Type B pancreatic cell (in vitro differentiated cells): ENCODE measurements around the gene OTP. TPM values are rescaled to one million over a fixed set of nuclear protein-coding genes. Genes with fewer than 3 reads are reported as not detected.
"Not testable (repeated sequence)": the region's sequence is repeated elsewhere in the genome, so short reads cannot be mapped to it uniquely, and the experiment has no call there.

Experiments
- DNase-seq: peaks from one replicate; pipeline ENCODE4 v3.0.0; 2021; ENCODE audit warnings: mixed read lengths; ENCODE audit not compliant: unreplicated experiment; ENCODE audit errors: extremely low spot score
- H3K27ac Mint-ChIP-seq: 2 replicates; pipeline ENCODE4 v1.8.0; 2021; ENCODE audit warnings: mild to moderate bottlenecking, mixed read lengths
- H3K27me3 Mint-ChIP-seq: 2 replicates; pipeline ENCODE4 v1.8.0; 2021; ENCODE audit warnings: mixed read lengths
- H3K36me3 Mint-ChIP-seq: 2 replicates; pipeline ENCODE4 v1.8.0; 2021; ENCODE audit warnings: mixed read lengths
- H3K4me1 Mint-ChIP-seq: one replicate; pipeline ENCODE4 v1.8.0; 2021; ENCODE audit warnings: mixed read lengths; ENCODE audit not compliant: unreplicated experiment
- H3K4me3 Mint-ChIP-seq: 2 replicates; pipeline ENCODE4 v1.8.0; 2021; ENCODE audit warnings: mild to moderate bottlenecking, mixed read lengths
- H3K9me3 Mint-ChIP-seq: 2 replicates; pipeline ENCODE4 v1.8.0; 2021; ENCODE audit warnings: mixed read lengths
- CTCF ChIP-seq: fragments of 200-600 bp; sonication (generic); conservative IDR thresholded peaks from 2 replicates; pipeline ENCODE4 v1.5.0; 2021; ENCODE audit warnings: antibody characterized with exemption, mild to moderate bottlenecking
- total RNA-seq: library from RNA; stranded (reverse); gene quantifications from 2 replicates; pipeline ENCODE4 v1.2.1, GENCODE V29; 2021; ENCODE audit warnings: low replicate concordance

OTP gene
- total RNA-seq, 1 donor from 2014 or later: 0.17 TPM

GRCh38 chr5:77607324-77607723, 31.2 kb downstream of the OTP start:
- H3K27me3 Mint-ChIP-seq: peaks cover 34% of the 10 kb centered on the region
- no peak for TF ChIP-seq CTCF
- no peak overlapping the region for H3K27ac Mint-ChIP-seq
- H3K9me3 Mint-ChIP-seq: no peaks in the 10 kb centered on the region
- no peaks in the 10 kb centered on the region for H3K36me3 Mint-ChIP-seq
- DNase-seq: no peak
- no peak overlapping the region for H3K4me3 Mint-ChIP-seq
- no peaks in the 10 kb centered on the region for H3K4me1 Mint-ChIP-seq

GRCh38 chr5:77606279-77606678, 32.2 kb downstream of the OTP start:
- no peaks in the 10 kb centered on the region for H3K36me3 Mint-ChIP-seq
- no peak overlapping the region for H3K27ac Mint-ChIP-seq
- no peaks in the 10 kb centered on the region for H3K4me1 Mint-ChIP-seq
- H3K9me3 Mint-ChIP-seq: no peaks in the 10 kb centered on the region
- no peak for TF ChIP-seq CTCF
- no peak overlapping the region for H3K4me3 Mint-ChIP-seq
- peaks cover 34% of the 10 kb centered on the region for H3K27me3 Mint-ChIP-seq
- DNase-seq: no peak

- no peaks in the 10 kb centered on the region for H3K4me1 Mint-ChIP-seq
- TF ChIP-seq CTCF: no peak
- no peaks in the 10 kb centered on the region for H3K36me3 Mint-ChIP-seq
- no peaks in the 10 kb centered on the region for H3K9me3 Mint-ChIP-seq
- H3K27ac Mint-ChIP-seq: no peak overlapping the region
- H3K27me3 Mint-ChIP-seq: peaks cover 27% of the 10 kb centered on the region
- H3K4me3 Mint-ChIP-seq: no peak overlapping the region
- no peak for DNase-seq
These were observed 38.8 kb downstream of the OTP start for GRCh38 chr5:77599679-77600078.

- H3K4me1 Mint-ChIP-seq: no peaks in the 10 kb centered on the region
- no peaks in the 10 kb centered on the region for H3K36me3 Mint-ChIP-seq
- no peak for TF ChIP-seq CTCF
- no peak overlapping the region for H3K4me3 Mint-ChIP-seq
- peaks cover 2% of the 10 kb centered on the region for H3K9me3 Mint-ChIP-seq
- no peak for DNase-seq
- peaks cover 30% of the 10 kb centered on the region for H3K27me3 Mint-ChIP-seq
- no peak overlapping the region for H3K27ac Mint-ChIP-seq
These were observed 48.2 kb downstream of the OTP start for GRCh38 chr5:77590347-77590746.

DNA sequence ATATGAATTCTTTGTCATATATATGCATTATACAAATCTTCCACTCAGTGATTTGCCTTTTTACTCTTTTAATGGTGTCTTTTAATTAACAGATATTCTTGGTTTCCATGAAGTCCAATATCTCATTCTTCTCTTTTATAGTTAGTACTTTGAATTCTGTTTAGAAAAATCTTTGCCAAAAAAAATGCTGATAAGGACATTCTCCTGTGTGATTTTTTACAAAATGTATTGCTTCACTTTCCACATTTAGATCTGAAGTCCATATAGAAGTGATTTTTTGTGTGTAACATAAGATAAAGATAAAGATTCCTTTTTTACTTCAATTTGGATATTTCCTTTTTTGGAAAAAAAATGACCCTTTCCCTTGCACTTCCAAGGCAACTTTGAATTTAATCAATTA, 50.3 kb downstream of the OTP start:
- peaks cover 39% of the 10 kb centered on the region for H3K27me3 Mint-ChIP-seq
- H3K27ac Mint-ChIP-seq: no peak overlapping the region
- TF ChIP-seq CTCF: no peak

GRCh38 chr5:77586101-77586500, 52.4 kb downstream of the OTP start:
- no peak for TF ChIP-seq CTCF
- DNase-seq: no peak
- peaks cover 42% of the 10 kb centered on the region for H3K27me3 Mint-ChIP-seq
- no peak overlapping the region for H3K4me3 Mint-ChIP-seq
- H3K4me1 Mint-ChIP-seq: no peaks in the 10 kb centered on the region
- peaks cover 13% of the 10 kb centered on the region for H3K9me3 Mint-ChIP-seq
- no peaks in the 10 kb centered on the region for H3K36me3 Mint-ChIP-seq
- H3K27ac Mint-ChIP-seq: no peak overlapping the region

More for the DNA sequence above, 50.3 kb downstream of the OTP start:
- H3K4me1 Mint-ChIP-seq: no peaks in the 10 kb centered on the region
- no peaks in the 10 kb centered on the region for H3K36me3 Mint-ChIP-seq
- H3K4me3 Mint-ChIP-seq: no peak overlapping the region
- peaks cover 5% of the 10 kb centered on the region for H3K9me3 Mint-ChIP-seq
- no peak for DNase-seq

- DNase-seq, H3K27ac Mint-ChIP-seq, H3K4me1 Mint-ChIP-seq, H3K36me3 Mint-ChIP-seq, H3K4me3 Mint-ChIP-seq: not testable (repeated sequence)
- H3K9me3 Mint-ChIP-seq: peaks cover 14% of the 10 kb centered on the region
- peaks cover 31% of the 10 kb centered on the region for H3K27me3 Mint-ChIP-seq
These were observed 56.4 kb downstream of the OTP start for GRCh38 chr5:77582143-77582542.
